Activated naive CD4-positive, alpha-beta T cell treated with anti-CD3 and anti-CD28 coated beads, Interleukin-2, amount 10 ng/mL, durations not matched to agents 7 days and 5 days (primary cell): ENCODE results near the gene PMPCA.

Experiments
- CTCF ChIA-PET: fragments of 350-600 bp; sonication (Branson Sonifier 250); formaldehyde crosslinking; loops from one replicate; lab custom pipeline; 2021; ENCODE audit warnings: antibody characterized with exemption; lab: Charles Lee
- DNase-seq: peaks from one replicate; pipeline ENCODE4 v3.0.0-alpha.2; 2020
- H3K27ac Mint-ChIP-seq: one replicate; pipeline ENCODE4 v1.8.0; 2021; ENCODE audit warnings: mild to moderate bottlenecking, moderate library complexity, mixed read lengths
- H3K27me3 Mint-ChIP-seq: one replicate; pipeline ENCODE4 v1.8.0; 2021; ENCODE audit warnings: mild to moderate bottlenecking, mixed read lengths
- H3K36me3 Mint-ChIP-seq: one replicate; pipeline ENCODE4 v1.8.0; 2021; ENCODE audit warnings: mixed read lengths
- H3K4me1 Mint-ChIP-seq: one replicate; pipeline ENCODE4 v1.8.0; 2021; ENCODE audit warnings: mixed read lengths
- H3K4me3 Mint-ChIP-seq: one replicate; pipeline ENCODE4 v1.8.0; 2021; ENCODE audit warnings: mild to moderate bottlenecking, moderate library complexity, mixed read lengths
- H3K9me3 Mint-ChIP-seq: one replicate; pipeline ENCODE4 v1.8.0; 2021; ENCODE audit warnings: mixed read lengths

The PMPCA gene

DNA sequence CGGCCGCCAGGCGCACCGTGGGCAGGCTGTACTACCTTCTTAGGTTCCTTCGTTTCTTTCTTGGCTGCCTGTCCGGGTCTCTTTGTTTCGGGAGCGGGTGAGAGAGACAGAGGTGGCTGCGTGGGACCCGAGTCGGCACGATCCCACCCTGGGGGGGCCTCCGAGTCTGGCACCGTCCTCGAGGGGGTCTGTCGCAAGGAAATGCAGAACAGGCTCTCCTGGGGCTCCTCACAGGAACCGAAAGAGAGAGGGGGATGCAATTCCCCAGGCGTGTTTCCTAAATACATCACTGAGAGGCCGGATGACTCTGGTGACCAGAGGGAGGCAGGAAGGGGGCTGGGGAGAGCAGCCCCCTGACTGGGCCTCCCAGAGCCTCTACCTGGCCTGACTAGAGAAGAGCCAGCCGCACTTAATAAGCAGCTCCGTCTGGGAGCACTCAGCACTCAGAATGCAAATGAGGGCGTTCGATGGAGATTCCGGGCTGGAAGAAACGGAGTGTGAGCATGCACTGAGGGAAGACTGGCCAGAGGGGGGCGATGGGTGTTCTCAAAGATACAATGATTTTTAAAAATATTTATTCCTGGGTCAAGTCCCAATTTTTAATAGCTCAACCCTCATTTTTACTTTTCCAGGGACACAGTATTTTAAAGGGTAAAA lies 40.9 kb downstream of the PMPCA start:
- Mint-ChIP-seq H3K4me1 (no peaks in the 10 kb centered on the region), H3K36me3 (peaks cover 62% of the 10 kb centered on the region), H3K4me3 (no peak overlapping the region), H3K27me3 (no peaks in the 10 kb centered on the region), H3K27ac (no peak overlapping the region), H3K9me3 (no peaks in the 10 kb centered on the region)
- DNase-seq = no peak
- CTCF ChIA-PET = interaction anchor here (1.3 kb wide), 1 partner anchor 27 kb away, joined by 3 read pairs; no protein-coding TSS in a partner anchor

DNA sequence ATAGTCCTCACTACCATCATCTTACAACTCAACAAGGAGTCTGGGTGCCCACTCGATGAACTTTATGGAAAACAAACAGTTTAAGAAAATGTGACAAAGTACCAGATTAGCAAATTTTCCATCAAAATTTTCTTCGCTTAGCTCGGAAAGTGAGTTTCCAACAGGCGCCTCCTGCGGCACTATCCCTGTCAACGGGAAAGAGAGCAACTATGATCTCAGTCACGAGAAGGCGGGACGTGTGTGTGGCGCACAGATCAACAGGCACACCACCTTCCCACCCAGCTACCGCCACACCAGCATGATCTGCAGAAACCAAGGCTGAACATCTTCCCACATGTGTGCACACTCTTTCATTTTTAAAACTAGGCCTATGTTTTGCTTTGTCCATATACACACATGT lies 42.9 kb downstream of the PMPCA start:
- CTCF ChIA-PET = no interaction called here
- peak overlapping the region; percentile 7 for H3K27ac Mint-ChIP-seq
- no peak overlapping the region for H3K4me3 Mint-ChIP-seq
- no peaks in the 10 kb centered on the region for H3K9me3 Mint-ChIP-seq
- H3K36me3 Mint-ChIP-seq = peaks cover 51% of the 10 kb centered on the region
- H3K4me1 Mint-ChIP-seq = no peaks in the 10 kb centered on the region
- DNase-seq = no peak
- H3K27me3 Mint-ChIP-seq = no peaks in the 10 kb centered on the region

DNA sequence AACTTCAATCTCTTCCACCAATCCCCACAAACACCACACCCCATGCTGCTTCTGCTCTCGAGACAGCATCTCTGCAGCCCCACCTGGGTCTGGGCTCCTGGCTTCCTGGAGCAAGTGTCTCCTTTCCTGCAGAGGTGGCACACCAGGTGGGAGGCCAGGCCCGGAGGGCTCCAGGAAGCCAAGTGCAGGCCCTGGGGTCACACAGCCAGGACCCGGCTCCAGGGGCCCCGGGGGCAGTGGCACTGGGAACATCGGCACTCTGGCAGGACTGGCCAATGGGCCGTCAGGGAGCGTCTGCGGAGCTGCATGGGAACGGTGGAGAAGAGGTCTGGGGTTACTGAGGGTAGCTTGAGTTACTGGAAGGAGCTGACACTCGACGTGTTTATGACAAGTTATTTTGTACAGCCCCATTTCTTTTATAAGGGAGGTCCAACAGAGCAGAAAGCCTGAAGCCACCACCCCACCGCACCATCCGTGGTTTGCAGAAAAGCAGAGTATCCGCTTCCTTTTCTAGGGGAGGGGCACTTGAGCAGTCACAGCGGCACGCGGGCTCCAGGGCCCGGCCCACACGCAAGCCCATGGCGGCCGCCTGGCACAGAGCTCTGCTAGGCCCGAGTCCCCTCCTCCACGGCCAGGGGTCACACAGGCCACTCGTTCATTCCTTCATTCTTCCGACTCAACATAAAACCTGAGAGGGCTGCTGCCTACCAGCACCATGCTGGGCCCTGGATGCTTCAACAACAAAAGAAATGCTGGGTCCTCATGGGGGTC lies 43.8 kb downstream of the PMPCA start:
- CTCF ChIA-PET = no interaction called here
- Mint-ChIP-seq H3K27ac (no peak overlapping the region), H3K27me3 (no peaks in the 10 kb centered on the region), H3K4me1 (no peaks in the 10 kb centered on the region), H3K4me3 (no peak overlapping the region), H3K36me3 (peaks cover 56% of the 10 kb centered on the region), H3K9me3 (no peaks in the 10 kb centered on the region)
- DNase-seq = no peak

DNA sequence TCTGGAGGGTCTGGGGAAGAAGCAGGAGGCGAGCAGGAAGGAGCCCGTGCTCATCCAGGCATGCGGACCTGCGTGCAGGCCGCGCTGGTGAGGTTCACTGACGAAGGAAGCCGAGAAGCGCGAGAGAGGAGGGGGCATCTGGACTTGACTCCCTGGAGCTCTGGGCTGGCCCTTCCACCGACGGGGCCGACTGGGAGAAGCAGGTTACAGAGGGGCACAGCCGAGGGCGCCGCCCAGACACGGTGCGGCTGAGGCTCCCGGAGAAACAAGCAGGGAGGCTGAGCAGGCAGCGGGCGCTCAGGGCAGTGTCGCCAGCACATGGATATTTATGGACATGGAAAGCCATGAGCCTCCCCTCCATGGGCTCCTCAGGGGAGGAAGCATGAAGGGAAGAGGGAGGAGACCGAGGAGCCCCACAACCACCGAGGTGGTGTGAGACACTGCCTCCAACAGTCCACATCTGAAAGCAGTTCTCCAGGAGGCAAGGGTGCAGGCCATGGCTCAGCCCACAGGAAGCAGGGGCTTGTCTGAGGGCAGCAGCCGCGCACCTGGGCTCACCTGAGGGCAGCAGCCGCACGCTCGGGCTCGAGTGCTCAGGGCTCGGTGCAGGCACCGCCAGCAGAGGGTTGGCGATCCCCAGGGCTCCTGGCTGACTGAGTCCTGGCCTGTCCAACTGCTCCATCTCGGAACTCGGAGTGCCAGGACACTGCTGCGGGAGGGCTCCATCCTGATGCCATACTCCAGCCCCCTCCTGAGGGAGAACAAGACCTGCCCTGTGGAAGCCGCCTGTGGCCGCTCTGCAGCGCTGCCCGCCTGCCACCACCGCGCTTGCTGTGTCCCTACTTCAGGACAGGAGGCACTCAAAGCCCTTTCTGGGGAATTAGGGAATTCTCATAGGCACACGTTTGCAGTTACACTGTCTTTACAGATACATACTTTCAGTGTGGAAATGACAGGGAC lies 44.9 kb downstream of the PMPCA start:
- no peaks in the 10 kb centered on the region for H3K27me3 Mint-ChIP-seq
- no peaks in the 10 kb centered on the region for H3K9me3 Mint-ChIP-seq
- no peak for DNase-seq
- CTCF ChIA-PET = no interaction called here
- no peak overlapping the region for H3K27ac Mint-ChIP-seq
- H3K36me3 Mint-ChIP-seq = peaks cover 59% of the 10 kb centered on the region
- H3K4me3 Mint-ChIP-seq = no peak overlapping the region
- H3K4me1 Mint-ChIP-seq = no peaks in the 10 kb centered on the region

DNA sequence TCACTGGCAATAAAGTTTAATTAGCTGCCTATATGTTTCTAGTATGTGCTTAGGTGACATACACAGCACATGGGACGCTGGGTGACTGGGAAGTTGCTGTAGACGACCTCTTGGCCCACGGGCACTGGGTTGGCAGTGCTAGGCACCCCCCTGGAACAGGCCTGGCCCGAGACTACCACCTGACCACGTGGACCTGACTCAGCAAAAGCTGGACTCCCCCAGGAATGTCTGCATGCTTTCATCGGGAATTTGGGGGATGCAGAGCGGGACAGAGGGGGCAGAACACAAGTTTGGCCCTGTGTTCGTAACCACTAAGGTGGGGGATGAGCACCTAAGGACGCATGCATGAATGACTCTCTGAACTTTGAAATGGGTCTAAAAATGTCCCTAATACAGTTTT lies 45.8 kb downstream of the PMPCA start:
- Mint-ChIP-seq H3K4me3 (no peak overlapping the region), H3K9me3 (no peaks in the 10 kb centered on the region), H3K4me1 (no peaks in the 10 kb centered on the region), H3K27me3 (no peaks in the 10 kb centered on the region), H3K27ac (no peak overlapping the region), H3K36me3 (peaks cover 59% of the 10 kb centered on the region)
- CTCF ChIA-PET = no interaction called here
- no peak for DNase-seq

DNA sequence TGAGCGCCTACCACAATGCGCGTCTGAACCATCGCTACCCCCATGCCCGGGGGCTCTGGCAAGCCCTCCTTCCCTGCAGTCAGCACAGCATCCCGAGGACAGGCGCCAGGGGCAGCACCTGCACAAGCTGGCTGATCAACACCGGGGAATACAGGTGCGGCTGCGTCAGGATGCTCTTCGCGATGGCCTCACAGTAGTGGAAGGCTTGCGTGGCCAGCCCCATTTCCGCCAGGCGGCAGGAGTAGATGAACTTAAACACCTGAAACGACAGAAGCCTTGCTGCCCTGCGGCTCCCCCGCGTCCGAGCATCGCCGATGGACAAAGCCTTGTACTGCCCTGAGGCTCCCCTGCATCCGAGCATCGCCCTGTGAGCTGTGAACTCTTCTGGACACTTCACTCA lies 46.9 kb downstream of the PMPCA start:
- no peak for DNase-seq
- no peaks in the 10 kb centered on the region for H3K4me1 Mint-ChIP-seq
- H3K36me3 Mint-ChIP-seq = peaks cover 59% of the 10 kb centered on the region
- CTCF ChIA-PET = no interaction called here
- H3K27me3 Mint-ChIP-seq = no peaks in the 10 kb centered on the region
- no peaks in the 10 kb centered on the region for H3K9me3 Mint-ChIP-seq
- H3K4me3 Mint-ChIP-seq = no peak overlapping the region
- H3K27ac Mint-ChIP-seq = no peak overlapping the region

DNA sequence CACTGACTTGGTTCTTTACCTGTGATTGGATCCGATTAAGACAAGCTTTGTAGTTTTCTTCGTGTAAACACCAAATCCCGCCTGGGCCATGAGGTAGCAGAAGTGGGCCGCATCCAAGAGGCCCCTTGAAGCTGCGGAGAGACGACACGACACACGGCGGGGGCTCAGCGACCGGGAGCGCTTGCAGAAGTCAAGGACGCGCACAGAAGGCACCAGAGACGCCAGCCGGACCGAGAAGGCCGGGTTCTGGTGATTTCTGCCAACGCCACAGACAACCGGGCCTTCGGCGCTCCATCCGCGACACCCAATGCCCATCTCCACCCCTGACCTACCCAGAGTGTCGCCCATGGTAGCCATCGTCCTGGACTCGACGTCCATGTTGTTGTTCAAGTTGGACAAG lies 49.0 kb downstream of the PMPCA start:
- H3K4me3 Mint-ChIP-seq = no peak overlapping the region
- H3K36me3 Mint-ChIP-seq = peaks cover 59% of the 10 kb centered on the region
- H3K27ac Mint-ChIP-seq = no peak overlapping the region
- CTCF ChIA-PET = no interaction called here
- no peak for DNase-seq
- no peaks in the 10 kb centered on the region for H3K4me1 Mint-ChIP-seq
- H3K27me3 Mint-ChIP-seq = no peaks in the 10 kb centered on the region
- no peaks in the 10 kb centered on the region for H3K9me3 Mint-ChIP-seq

DNA sequence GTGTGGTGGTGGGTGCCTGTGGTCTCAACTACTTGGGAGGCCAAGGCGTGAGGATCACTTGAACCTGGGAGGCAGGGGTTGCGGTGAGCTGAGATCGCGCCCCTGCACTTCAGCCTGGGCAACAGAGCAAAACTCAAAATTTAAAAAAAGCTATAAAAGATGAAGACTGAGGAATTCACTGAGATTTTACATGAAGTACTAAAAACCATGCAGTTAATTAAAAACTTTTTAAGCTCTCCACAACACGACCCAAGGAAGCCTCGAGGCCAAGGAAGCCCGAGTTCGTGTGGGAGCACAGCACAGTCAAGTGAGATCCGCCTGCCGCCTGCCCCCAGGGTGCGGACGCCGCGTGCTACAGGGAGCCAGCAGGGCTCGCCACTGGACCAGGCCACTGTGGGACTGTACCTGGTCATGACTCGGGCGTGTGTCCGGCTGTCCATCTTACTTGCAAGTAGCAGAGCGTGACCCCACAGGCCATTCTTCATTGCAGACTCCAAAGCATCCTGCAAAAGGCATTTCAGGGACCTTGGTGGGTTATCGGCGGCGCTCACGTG lies 50.4 kb downstream of the PMPCA start:
- CTCF ChIA-PET = no interaction called here
- Mint-ChIP-seq H3K27me3 (no peaks in the 10 kb centered on the region), H3K36me3 (peaks cover 61% of the 10 kb centered on the region)

DNA sequence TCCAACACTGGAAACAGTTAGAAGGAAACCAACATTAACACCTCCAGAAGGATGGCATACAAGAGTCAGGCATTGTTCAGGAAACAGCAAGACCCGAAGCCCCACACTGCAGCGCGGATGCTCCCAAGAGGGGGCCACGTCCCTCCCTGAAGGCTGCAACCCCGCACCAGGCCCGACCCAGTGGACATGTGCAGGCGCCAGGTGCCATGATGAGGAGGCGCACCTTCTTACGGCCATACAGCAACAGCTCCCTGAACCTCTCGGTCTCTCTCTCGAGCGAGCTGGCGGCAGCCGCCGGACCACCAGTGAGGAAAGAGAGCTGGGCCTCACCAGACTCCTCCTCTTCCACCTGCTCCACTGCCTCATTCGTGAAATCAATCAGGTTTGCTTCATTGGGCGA lies 52.2 kb downstream of the PMPCA start:
- no peak overlapping the region for H3K27ac Mint-ChIP-seq
- peaks cover 68% of the 10 kb centered on the region for H3K36me3 Mint-ChIP-seq
- no peak overlapping the region for H3K4me3 Mint-ChIP-seq

More for the DNA sequence above, 50.4 kb downstream of the PMPCA start:
- Mint-ChIP-seq H3K4me1 (no peaks in the 10 kb centered on the region), H3K27ac (no peak overlapping the region), H3K4me3 (no peak overlapping the region), H3K9me3 (no peaks in the 10 kb centered on the region)
- DNase-seq = no peak

DNA sequence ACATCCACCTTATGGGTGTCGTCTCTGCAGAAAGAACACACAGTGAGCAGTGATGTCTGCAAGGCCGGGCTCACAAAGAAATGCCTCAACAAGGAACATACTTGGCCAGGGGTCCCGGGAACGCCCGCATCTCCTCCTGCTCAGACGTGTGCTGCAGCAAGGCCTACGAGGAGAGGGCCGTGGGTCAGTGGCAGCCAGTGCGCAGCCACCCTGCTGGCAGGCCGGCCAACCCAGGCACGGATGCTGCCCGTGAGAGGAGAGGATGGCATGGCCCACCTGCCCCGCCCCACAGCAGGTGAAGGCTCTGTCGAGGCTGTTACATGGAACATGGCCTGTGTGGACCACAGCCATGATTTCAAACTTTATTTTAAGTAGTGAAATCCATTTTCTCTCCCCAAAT lies 53.1 kb downstream of the PMPCA start:
- Mint-ChIP-seq H3K4me3 (no peak overlapping the region), H3K36me3 (peaks cover 67% of the 10 kb centered on the region), H3K9me3 (no peaks in the 10 kb centered on the region), H3K27ac (no peak overlapping the region), H3K27me3 (no peaks in the 10 kb centered on the region), H3K4me1 (no peaks in the 10 kb centered on the region)
- DNase-seq = no peak
- CTCF ChIA-PET = no interaction called here

More for the DNA sequence above, 52.2 kb downstream of the PMPCA start:
- H3K4me1 Mint-ChIP-seq = no peaks in the 10 kb centered on the region
- CTCF ChIA-PET = no interaction called here
- DNase-seq = no peak
- H3K27me3 Mint-ChIP-seq = no peaks in the 10 kb centered on the region
- no peaks in the 10 kb centered on the region for H3K9me3 Mint-ChIP-seq

DNA sequence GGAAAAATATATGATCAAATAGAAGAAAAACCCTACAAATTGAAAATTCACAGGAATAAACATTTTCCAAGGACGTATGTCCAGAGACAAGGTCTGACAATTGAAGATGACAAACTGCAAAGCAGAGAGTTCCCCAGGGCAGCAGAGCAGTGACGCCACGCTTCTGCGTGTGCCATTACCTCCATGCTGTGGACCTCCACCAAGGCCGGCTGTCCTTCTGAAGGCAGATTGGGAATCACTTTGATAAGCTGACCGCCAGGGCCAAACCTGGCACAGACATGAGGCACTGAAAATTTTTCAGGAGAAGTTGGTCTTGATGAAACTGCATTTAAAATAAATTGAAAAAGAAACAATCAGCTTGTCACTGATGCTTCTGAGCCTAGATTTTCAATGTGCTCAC lies 53.8 kb downstream of the PMPCA start:
- Mint-ChIP-seq H3K36me3 (peaks cover 61% of the 10 kb centered on the region), H3K4me1 (no peaks in the 10 kb centered on the region), H3K9me3 (no peaks in the 10 kb centered on the region), H3K27me3 (no peaks in the 10 kb centered on the region), H3K27ac (no peak overlapping the region), H3K4me3 (no peak overlapping the region)
- no peak for DNase-seq
- CTCF ChIA-PET = no interaction called here

DNA sequence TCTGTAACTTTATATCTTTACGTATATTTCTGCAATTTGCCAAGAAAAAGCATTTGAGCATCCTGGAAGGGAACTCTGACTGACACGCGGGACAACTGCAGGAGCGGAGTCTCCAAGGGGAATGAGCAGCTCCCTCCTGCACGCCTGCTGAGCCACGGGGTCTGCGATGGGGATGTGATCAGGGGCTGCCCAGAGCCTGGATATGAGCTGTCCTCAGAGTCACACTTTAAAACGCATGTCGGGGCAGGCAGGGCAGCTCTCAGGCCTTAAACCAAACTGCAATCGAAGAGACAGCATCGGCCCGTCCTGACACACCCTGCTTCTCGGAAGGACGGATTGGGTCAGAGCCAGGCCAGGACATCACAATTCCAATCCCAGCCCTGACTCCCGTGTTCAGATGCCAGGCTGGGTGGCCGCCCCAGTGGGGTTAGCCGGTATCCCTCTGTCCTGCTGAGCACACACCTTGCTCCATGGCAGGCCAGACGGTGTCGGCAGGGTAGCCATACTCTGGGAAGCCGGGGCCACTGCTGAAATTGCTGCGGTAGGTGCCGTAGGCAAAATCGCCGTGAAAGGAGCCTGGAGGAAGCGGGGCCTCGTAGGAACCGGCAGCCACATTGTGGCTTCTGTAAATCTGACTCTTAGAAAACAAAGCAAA lies 55.2 kb downstream of the PMPCA start:
- Mint-ChIP-seq H3K36me3 (peaks cover 54% of the 10 kb centered on the region), H3K9me3 (no peaks in the 10 kb centered on the region), H3K27me3 (no peaks in the 10 kb centered on the region), H3K4me1 (no peaks in the 10 kb centered on the region), H3K4me3 (no peak overlapping the region), H3K27ac (no peak overlapping the region)
- no peak for DNase-seq
- CTCF ChIA-PET = no interaction called here

DNA sequence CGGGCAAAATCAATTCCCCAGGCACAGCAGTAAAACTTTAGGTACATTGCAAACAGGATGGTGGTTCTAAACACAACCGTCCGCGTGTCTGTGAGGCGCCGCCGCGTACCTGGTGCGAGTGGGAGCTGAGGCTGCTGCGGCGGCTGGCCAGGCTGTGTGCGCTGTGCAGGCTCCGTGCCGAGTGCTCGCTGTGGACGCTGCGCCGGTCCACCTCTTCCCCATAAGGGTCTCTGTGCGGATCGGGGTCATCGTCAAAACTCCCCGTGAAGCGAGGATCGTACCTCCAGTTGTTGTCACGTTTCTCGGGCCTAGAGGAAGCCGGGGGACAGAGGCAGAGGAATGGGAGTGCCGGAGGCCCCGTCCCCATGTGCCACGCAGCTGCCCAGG lies 55.7 kb downstream of the PMPCA start:
- Mint-ChIP-seq H3K27ac (no peak overlapping the region), H3K4me1 (no peaks in the 10 kb centered on the region), H3K4me3 (no peak overlapping the region), H3K36me3 (peaks cover 51% of the 10 kb centered on the region), H3K27me3 (no peaks in the 10 kb centered on the region), H3K9me3 (no peaks in the 10 kb centered on the region)
- CTCF ChIA-PET = no interaction called here
- DNase-seq = no peak

DNA sequence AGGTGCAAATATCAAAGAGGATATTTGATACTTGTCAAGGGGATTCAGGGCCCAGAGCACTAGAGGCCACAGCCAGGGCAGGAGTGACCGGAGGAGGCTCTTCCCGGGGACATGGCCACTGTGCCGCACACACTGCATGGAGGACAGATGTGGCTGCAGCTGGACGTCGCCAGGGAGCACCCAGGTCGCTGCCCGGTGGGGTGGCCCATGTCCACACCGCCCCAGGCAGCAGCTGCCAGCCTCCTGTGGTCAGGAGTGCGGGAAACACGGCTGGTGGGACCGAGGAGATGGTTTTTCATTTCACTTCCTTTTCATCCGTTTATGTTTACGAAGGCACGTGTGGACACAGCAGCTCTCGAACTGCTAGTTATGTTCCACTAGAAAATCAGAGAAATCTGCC lies 57.3 kb downstream of the PMPCA start:
- no peaks in the 10 kb centered on the region for H3K9me3 Mint-ChIP-seq
- no peak for DNase-seq
- no peaks in the 10 kb centered on the region for H3K27me3 Mint-ChIP-seq
- H3K4me3 Mint-ChIP-seq = no peak overlapping the region
- H3K36me3 Mint-ChIP-seq = peaks cover 46% of the 10 kb centered on the region
- H3K27ac Mint-ChIP-seq = no peak overlapping the region
- CTCF ChIA-PET = interaction anchor here (0.6 to 1.0 kb wide), 2 partner anchors 25 to 155 kb away, joined by 3 to 4 read pairs; no protein-coding TSS in a partner anchor
- no peaks in the 10 kb centered on the region for H3K4me1 Mint-ChIP-seq
